ENCODE results near the gene ADARB2. TPM values are rescaled to one million over a fixed set of nuclear protein-coding genes. Genes with fewer than 3 reads are reported as not detected.
A peak's percentile ranks its signal among the peaks of the same experiment; 100 is the strongest.

ADARB2 gene
- total and polyA plus RNA-seq, 4 donors: 0.55 to 0.70 (median 0.59) TPM; not detected in 1

DNA sequence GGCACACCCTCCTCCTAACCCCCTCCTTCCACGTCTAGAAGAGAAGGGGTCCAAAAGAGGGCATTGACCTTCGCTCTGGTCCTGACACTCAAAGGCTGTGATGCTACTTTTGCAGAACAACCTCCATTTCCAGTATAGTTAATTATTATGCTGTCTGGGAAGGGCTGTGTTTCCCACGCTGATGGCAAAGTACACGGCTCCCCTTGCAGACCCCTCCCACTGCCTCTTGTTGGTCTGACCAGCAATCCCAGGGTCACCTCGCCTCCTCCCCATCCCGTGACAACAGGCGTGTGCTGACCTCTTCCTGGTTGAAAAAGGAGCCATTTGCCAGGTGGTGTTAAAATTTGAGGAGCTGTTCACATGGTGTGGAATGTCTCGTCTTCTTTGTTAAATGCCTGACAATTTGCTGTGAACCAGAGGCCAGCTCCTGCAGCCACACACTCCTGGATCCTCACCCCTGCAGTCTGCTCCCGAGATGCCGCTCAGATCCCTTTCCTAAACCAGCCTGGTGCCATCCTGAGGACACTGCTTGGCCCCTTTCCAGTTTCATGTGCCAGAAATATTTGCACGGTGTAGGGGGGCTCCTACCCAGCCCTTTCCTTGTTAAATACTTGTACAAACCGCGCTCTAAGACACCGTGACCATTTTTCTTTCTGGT, 359.5 kb downstream of the ADARB2 start:
- Histone ChIP-seq H3K27me3 (ENCODE audit: control insufficient read depth in 4 of 4, insufficient read depth in 4 of 4, low read length in 3 of 4) (peaks cover 0 to 3% (median 2%) of the 10 kb centered on the region in 4 donors), H3K9me3 (ENCODE audit: control insufficient read depth in 4 of 4, low read length in 3 of 4) (no peaks in the 10 kb centered on the region), H3K27ac (ENCODE audit: low read depth in 1 of 2, low read length in 2 of 2) (no peak overlapping the region), H3K9ac (ENCODE audit: low read depth in 1 of 2, low read length in 2 of 2) (no peak overlapping the region), H3K36me3 (ENCODE audit: control insufficient read depth in 4 of 4, insufficient read depth in 3 of 4, low read depth in 1 of 4, low read length in 3 of 4) (no peaks in the 10 kb centered on the region), H3K4me3 (ENCODE audit: low read depth in 1 of 3, low read length in 3 of 3) (no peak overlapping the region), H3K4me1 (ENCODE audit: control insufficient read depth in 4 of 4, insufficient read depth in 4 of 4, low read length in 3 of 4) (peaks cover 0 to 5% (median under 1%) of the 10 kb centered on the region in 4 donors)
- TF ChIP-seq TAF1 (conservative IDR thresholded peaks at IDR 0.05) (no peak), YY1 (IDR thresholded peaks at IDR 0.05) (no peak), RAD21 (IDR thresholded peaks at IDR 0.05) (no peak), NR2F2 (IDR thresholded peaks at IDR 0.05) (no peak), EGR1 (IDR thresholded peaks at IDR 0.05; ENCODE audit: low read depth in 2 of 2) (no peak), FOXA1 (IDR thresholded peaks at IDR 0.05) (no peak), HNF4A (conservative IDR thresholded peaks at IDR 0.05) (no peak), FOXA2 (IDR thresholded peaks at IDR 0.05) (no peak), SP1 (IDR thresholded peaks at IDR 0.05) (no peak), JUND (IDR thresholded peaks at IDR 0.05) (no peak), RXRA (IDR thresholded peaks at IDR 0.05) (no peak), REST (IDR thresholded peaks at IDR 0.05) (no peak), HNF4G (IDR thresholded peaks at IDR 0.05) (no peak), GABPA (IDR thresholded peaks at IDR 0.05 in 1 of 2, conservative IDR thresholded peaks at IDR 0.05 in 1 of 2) (no peak)
- TF ChIP-seq, protein P1, sequence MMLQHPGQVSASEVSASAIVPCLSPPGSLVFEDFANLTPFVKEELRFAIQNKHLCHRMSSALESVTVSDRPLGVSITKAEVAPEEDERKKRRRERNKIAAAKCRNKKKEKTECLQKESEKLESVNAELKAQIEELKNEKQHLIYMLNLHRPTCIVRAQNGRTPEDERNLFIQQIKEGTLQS (IDR thresholded peaks at IDR 0.05): no peak
- TF ChIP-seq, protein P2, sequence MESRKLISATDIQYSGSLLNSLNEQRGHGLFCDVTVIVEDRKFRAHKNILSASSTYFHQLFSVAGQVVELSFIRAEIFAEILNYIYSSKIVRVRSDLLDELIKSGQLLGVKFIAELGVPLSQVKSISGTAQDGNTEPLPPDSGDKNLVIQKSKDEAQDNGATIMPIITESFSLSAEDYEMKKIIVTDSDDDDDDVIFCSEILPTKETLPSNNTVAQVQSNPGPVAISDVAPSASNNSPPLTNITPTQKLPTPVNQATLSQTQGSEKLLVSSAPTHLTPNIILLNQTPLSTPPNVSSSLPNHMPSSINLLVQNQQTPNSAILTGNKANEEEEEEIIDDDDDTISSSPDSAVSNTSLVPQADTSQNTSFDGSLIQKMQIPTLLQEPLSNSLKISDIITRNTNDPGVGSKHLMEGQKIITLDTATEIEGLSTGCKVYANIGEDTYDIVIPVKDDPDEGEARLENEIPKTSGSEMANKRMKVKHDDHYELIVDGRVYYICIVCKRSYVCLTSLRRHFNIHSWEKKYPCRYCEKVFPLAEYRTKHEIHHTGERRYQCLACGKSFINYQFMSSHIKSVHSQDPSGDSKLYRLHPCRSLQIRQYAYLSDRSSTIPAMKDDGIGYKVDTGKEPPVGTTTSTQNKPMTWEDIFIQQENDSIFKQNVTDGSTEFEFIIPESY (IDR thresholded peaks at IDR 0.05): no peak
- TF ChIP-seq, protein P3, sequence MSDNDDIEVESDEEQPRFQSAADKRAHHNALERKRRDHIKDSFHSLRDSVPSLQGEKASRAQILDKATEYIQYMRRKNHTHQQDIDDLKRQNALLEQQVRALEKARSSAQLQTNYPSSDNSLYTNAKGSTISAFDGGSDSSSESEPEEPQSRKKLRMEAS (IDR thresholded peaks at IDR 0.05): no peak
- TF ChIP-seq, protein P4, sequence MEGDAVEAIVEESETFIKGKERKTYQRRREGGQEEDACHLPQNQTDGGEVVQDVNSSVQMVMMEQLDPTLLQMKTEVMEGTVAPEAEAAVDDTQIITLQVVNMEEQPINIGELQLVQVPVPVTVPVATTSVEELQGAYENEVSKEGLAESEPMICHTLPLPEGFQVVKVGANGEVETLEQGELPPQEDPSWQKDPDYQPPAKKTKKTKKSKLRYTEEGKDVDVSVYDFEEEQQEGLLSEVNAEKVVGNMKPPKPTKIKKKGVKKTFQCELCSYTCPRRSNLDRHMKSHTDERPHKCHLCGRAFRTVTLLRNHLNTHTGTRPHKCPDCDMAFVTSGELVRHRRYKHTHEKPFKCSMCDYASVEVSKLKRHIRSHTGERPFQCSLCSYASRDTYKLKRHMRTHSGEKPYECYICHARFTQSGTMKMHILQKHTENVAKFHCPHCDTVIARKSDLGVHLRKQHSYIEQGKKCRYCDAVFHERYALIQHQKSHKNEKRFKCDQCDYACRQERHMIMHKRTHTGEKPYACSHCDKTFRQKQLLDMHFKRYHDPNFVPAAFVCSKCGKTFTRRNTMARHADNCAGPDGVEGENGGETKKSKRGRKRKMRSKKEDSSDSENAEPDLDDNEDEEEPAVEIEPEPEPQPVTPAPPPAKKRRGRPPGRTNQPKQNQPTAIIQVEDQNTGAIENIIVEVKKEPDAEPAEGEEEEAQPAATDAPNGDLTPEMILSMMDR (IDR thresholded peaks at IDR 0.05; ENCODE audit: low read depth, low read length, missing input control): no peak
- DNase-seq (ENCODE audit: low spot score): peak; percentile 25
- 37% methylated on average over 14 of the region's 14 CpGs for WGBS
